A172 (cell line): ENCODE measurements around the gene H6PD. TPM values are rescaled to one million over a fixed set of nuclear protein-coding genes. Genes with fewer than 3 reads are reported as not detected.

Experiments
- DNase-seq: peaks from one replicate; pipeline ENCODE4 v3.0.0-alpha.2; 2015; ENCODE audit warnings: low spot score
- total RNA-seq: library from RNA; depleted of rRNA; stranded (reverse); fragments of >200 nt; shearing (Covaris generic); gene quantifications from 2 replicates; pipeline ENCODE4 v1.2.3, GENCODE V29; 2014

The H6PD gene
- total RNA-seq, 1 experiment from 2014 or later: 10.2 TPM

- DNase-seq: no peak
Observed at GRCh38 chr1:9257851-9258250, 23.3 kb downstream of the H6PD start.

DNA sequence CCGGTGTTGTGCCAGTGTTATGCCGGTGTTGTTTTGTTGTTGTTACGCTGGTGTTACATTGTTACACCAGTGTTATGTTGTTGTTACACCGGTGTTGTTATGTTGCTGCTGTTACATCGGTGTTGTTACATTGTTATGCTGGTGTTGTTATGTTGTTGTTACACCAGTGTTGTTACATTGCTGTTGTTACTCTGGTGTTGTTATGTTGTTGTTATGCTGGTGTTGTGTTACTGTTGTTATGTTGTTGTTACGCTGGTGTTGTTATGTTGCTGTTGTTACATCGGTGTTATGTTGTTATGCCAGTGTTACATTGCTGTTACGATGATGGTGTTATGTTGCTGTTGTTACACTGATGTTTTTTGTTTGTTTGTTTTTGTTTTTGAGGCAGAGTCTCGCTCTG is 24.1 kb downstream of the H6PD start:
- no peak for DNase-seq

GRCh38 chr1:9260059-9260766 is 25.6 kb downstream of the H6PD start:
- DNase-seq: no peak

- DNase-seq: no peak
Observed at GRCh38 chr1:9261496-9261895, 26.9 kb downstream of the H6PD start.

DNA sequence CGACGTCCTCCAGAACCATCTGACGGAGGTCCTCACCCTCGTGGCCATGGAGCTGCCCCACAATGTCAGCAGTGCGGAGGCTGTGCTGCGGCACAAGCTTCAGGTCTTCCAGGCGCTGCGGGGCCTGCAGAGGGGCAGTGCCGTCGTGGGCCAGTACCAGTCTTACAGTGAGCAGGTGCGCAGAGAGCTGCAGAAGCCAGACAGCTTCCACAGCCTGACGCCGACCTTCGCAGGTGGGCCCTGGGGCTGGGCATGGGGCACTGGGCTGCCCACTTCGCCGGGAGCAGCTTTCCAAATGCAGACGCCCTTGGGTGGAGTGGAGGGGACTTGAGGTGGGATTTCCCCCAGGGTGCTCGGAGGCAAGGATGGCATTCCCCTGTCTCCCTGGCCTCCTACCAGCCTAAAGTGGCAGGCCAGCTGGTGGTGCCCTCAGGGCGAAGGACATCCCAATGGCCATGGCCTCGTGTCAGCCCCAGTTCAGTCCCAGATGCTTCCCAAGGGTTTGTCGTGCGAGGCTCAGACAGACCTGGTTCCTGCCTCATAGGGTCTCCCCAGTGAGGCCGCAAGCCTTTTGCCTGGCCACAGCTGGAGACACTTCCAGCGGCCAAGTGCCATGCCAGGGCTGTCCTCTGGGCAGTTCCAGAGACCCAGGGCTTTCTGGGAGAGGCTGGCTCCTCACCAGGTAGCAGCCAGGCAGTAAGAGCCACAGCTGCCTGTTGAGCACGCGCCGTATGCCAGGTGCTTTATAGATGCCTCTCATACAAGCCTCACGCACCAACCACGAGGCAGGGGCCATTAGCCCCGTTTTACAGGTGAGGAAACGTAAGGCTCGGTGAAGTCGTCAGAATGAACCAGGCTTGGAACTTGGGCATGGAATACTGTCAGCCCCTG is 27.8 kb downstream of the H6PD start:
- DNase-seq: no peak

DNA sequence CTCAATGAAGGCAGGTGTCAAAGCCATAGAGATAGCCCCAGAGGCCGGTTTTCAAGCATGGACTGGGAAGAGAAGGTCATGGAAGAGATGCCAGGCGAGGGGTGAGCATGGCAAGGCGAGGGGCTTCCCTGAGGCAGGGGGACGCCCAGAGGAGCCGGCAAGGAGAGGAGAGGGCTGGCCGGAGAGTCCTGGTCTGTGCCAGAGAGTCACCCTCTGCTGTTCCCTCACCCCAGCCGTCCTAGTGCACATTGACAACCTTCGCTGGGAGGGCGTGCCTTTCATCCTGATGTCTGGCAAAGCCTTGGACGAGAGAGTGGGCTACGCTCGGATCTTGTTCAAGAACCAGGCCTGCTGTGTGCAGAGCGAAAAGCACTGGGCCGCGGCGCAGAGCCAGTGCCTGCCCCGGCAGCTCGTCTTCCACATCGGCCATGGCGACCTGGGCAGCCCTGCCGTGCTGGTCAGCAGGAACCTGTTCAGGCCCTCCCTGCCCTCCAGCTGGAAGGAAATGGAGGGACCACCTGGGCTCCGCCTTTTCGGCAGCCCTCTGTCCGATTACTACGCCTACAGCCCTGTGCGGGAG is 28.8 kb downstream of the H6PD start:
- DNase-seq: no peak

- DNase-seq: no peak
Observed at GRCh38 chr1:9263984-9264872, 29.7 kb downstream of the H6PD start.

DNA sequence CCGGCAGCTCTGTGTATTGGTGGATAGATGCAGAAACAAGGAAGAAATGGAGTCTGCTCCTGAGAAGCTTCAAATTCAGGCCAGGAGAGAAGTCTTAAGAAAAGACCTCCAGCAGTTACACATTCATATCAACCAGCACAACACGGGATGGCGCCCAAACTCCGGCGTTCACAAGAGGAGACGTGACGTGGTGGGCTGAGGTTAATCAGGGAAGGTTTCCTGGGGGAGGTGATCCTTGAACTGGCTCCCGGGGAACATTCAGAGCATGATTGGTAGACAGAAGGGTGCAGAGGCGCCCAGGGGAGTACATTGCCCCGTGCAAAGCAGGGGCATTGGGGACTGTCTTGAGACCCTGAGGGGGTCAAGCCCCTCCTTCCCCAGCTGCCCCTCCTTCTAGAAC is 30.5 kb downstream of the H6PD start:
- no peak for DNase-seq

DNA sequence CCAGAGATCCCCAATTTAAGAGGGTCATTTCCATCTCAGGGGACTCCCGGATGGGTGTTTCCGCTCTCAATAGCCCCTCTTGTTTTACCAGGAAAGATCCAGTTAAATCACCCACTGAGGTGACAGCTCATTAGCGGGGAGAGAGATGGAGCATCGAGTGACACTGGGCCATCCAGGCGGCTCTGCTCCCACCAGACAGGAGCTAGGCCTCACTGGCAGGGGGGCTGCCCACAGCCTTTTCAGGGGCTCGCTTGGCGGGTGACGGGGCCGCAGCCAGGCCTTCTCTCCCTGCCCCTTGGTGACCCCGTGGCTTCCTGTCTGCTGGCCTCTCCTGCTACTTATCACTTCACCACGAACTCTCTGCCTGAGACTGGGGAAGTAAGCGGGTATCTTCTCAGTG is 31.4 kb downstream of the H6PD start:
- DNase-seq: no peak

DNA sequence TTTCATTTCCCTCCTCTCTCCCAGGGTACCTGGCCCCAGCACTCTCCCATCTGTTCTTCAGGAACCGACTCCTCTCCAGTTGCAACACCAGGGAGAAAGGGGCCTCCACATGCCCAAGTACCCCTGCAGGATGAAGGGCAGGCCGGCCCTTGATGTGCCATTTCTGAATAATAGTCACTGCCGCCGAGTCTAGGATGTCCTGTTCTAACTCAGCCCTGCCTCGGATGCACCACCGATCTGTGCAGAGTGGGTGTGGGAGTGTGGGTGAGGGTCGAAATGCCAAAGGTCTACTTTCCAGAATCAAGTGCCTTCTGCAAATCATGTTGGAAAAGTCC is 32.7 kb downstream of the H6PD start:
- DNase-seq: no peak

DNA sequence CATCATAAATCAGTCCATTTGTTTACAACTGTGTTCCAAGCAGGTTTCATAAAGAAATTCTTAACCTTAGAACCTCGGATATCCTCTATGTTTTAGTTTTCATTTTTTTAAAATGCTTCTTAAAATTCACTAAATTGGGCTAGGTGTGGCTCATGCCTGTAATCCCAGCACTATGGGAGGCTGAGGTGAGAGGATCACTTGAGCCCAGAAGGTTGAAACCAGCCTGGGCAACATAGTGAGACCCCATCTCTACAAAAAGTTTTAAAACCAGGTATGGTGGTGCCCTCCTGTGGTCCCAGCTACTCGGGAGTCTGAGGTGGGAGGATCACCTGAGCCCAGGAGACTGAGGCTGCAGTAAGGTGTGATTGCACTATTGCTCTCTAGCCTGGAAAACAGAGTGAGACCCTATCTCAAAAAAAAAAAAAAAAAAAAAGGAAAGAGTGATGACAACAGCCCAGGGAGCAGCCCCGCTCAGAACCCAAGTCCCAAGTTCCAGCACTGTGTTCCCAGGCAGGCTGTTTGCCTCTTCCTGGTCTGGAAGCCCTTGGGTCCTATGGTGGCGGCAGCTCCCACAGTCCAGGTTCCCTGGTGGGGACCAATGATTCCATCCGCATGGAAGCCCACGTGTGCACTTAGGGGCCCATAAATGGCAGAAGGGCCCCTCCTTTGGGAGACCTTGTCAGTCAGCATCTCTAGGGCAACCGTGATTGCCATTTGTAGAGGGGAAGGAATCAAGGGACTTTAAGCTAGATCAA is 33.4 kb downstream of the H6PD start:
- no peak for DNase-seq

GRCh38 chr1:9269078-9269501 is 34.5 kb downstream of the H6PD start:
- no peak for DNase-seq

GRCh38 chr1:9269721-9270120 is 35.1 kb downstream of the H6PD start:
- no peak for DNase-seq

DNA sequence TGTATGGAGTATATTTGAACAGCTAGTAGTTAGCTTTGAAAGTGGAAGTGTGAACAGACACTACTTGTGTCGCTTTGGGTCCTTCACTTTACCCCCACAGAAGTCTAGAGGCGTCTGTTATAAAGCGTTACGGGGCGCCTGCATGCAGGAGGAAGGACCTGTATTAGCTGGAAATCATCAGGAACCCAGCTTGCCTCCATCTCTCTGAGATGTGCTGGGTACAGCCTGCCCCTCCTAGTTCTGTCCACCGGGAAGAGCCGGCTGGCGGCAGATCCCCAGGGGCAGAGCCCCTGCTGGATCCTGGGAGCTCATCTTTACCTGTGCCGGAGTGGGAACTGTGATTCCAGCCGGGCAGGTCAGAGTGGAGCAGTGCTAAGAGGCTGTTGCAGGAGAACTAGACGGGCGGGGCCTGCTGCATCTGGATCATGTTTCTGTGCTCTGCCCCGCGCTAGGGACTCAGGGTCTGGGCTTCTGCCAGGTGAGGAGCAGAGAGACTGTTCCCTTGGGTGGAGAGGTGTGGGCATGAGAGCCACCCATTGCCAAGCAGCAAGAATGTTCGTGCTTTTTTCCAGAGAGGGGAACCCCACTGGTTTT is 35.8 kb downstream of the H6PD start:
- DNase-seq: no peak

- no peak for DNase-seq
Observed at GRCh38 chr1:9271283-9271682, 36.7 kb downstream of the H6PD start.

GRCh38 chr1:9271861-9272595 is 37.5 kb downstream of the H6PD start:
- no peak for DNase-seq

GRCh38 chr1:9273177-9273576 is 38.6 kb downstream of the H6PD start:
- no peak for DNase-seq

GRCh38 chr1:9275161-9275560 is 40.6 kb downstream of the H6PD start:
- no peak for DNase-seq

DNA sequence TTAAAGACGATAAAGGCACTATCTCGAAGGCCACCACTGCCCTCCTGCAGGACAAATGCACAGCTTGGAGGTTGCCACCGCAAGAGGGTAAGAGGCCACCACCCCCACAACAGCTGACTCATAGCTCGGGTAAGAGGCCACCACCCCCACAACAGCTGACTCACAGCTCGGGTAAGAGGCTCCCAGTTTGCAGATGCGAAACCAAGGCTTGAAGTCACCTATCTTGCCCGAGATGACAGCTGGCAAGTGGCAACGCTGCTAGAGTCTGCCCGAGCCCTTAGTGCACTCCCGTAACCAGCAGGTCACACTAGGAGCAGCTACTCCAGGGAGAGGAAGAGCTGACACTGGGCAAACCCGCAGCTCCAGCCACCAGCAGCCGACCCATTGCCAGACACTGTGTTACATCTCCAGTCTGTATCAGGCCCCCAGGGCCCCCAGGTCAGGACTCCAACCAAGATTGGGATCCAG is 41.0 kb downstream of the H6PD start:
- DNase-seq: peak; percentile 88

DNA sequence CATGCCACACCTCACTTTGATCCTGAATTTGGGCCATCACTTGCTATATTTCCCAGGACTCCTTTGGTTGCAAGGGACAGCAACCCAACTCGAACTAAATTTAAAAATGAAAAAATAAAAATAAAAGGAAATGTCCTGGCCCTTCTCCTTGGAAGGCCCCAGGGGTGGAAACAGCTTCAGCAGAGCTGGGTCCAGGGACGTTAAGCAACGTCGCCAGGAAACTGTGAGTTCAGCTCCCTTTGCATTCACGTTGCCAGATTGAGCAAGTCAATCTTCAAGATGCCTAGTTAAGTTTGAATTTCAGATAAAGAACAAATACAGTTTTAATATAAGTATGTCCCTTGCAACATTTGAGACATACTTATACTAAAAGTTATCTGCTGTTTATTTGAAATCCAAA is 43.5 kb downstream of the H6PD start:
- DNase-seq: no peak
